Upper lobe of left lung (tissue), 4 donors: ENCODE measurements around the gene KCNF1.

Experiments
- CTCF ChIP-seq, 6 experiments: fragments of 450-650 bp in 4 of 6; fragments of 200-600 bp in 2 of 6; sonication (generic) in 2 of 6; IDR thresholded peaks; one replicate each; pipeline ENCODE4 v1.5.1; 2016 to 2019; ENCODE audit warnings: antibody characterized with exemption in 6 of 6
- EP300 ChIP-seq, 4 donors: sonication (generic); formaldehyde crosslinking; IDR thresholded peaks; one replicate each; pipeline ENCODE4 v1.5.1; 2017; ENCODE audit warnings: antibody characterized with exemption in 4 of 4, control low read depth in 2 of 4
- POLR2A ChIP-seq, 4 donors: fragments of 450-650 bp; IDR thresholded peaks; one replicate each; pipeline ENCODE4 v1.5.1; 2016 to 2017; ENCODE audit warnings: antibody characterized with exemption in 4 of 4, mild to moderate bottlenecking in 2 of 4

DNA sequence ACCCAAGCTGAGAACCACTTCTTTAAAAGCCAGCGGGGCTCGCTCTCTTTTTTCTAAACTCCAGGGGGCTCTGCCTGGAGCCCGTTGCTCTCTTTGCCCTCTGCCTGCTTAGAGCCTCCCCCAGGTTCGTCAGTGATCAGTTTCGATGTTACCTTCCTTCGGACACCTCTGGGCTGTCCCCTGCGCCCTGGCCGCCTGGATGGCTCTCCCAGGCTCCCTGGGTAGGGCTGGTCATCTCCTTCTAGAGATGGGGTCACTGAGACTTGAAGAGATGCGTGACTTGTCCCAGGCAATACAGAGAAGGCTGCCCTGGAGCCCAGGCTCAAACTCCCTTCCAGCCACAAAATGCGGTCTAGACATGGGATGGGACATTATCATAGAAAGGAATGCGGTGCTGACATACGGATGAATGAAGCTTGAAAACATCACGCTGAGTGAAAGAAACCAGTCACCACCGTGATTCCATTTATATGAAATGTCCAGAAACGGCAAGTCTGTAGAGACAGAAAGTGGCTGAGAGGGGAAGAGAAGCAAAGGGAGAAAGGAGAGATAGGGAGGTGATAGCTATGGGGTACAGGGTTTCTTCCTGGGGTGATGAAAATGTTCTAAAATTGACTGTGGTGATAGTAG, 14.6 kb downstream of the KCNF1 start:
- no peak for TF ChIP-seq POLR2A (IDR thresholded peaks at IDR 0.05)
- TF ChIP-seq CTCF (IDR thresholded peaks at IDR 0.05) = no peak
- no peak for TF ChIP-seq EP300 (IDR thresholded peaks at IDR 0.05)
